ENCODE results near the gene ABCD3. TPM values are rescaled to one million over a fixed set of nuclear protein-coding genes. Genes with fewer than 3 reads are reported as not detected.

ABCD3 gene
- total RNA-seq, 6 experiments from 2014 or later = 54.9 to 94.0 (median 65.6) TPM

- intact Hi-C loops (cut with DNase I) = no loop called here
- no peak for ATAC-seq
Observed at GRCh38 chr1:94468708-94469107, 50.5 kb downstream of the ABCD3 start.

GRCh38 chr1:94471271-94471670, 53.1 kb downstream of the ABCD3 start:
- WGBS (ENCODE audit: insufficient coverage, low coverage, low lambda C conversion rate, missing lambda C conversion rate) = 57% methylated on average over 2 of the region's 2 CpGs

More at GRCh38 chr1:94468708-94469107, 50.5 kb downstream of the ABCD3 start:
- H3K27me3 ChIP-seq = no peaks in the 10 kb centered on the region
- H3K27ac ChIP-seq = no peak overlapping the region
- peaks cover 0 to 17% (median 7%) of the 10 kb centered on the region in 4 donors for H3K36me3 ChIP-seq
- no peak overlapping the region for H3K4me3 ChIP-seq
- H3K4me1 ChIP-seq = no peaks in the 10 kb centered on the region
- TF ChIP-seq POLR2A (IDR thresholded peaks at IDR 0.05) = no peak
- no peak for TF ChIP-seq CTCF (IDR thresholded peaks at IDR 0.05)
- H3K9me3 ChIP-seq = no peaks in the 10 kb centered on the region
- DNase-seq = no peak

DNA sequence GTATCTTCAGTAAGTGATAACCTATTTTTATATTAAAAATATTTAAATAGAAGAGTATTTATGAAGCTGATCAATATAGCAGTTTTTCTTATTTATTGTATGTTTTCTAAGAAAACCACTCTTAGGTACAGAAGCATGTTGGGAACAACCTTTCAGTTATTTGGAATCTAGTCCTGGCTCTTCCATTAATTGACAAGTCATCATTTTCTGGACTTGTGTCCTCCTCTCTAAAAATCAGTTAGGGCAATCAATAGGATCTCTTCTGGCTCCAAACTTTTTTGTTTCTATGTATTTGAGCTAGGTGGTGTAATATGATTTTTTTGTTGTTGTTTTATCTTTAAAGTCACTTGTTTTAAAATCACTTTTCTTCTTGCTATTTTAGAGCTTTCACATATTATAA, 57.0 kb downstream of the ABCD3 start:
- Histone ChIP-seq H3K4me1 (peaks cover 0 to 12% (median 0%) of the 10 kb centered on the region in 4 donors), H3K4me3 (no peak overlapping the region), H3K27me3 (no peaks in the 10 kb centered on the region), H3K9me3 (no peaks in the 10 kb centered on the region), H3K36me3 (peaks cover 0 to 9% (median 6%) of the 10 kb centered on the region in 4 donors), H3K27ac (no peak overlapping the region)
- intact Hi-C loops (cut with DNase I) = no loop called here
- ATAC-seq (peak in 1 of 4 donors; percentile 39), DNase-seq (no peak)
- no peak for TF ChIP-seq CTCF (IDR thresholded peaks at IDR 0.05)
- no peak for TF ChIP-seq POLR2A (IDR thresholded peaks at IDR 0.05)

More at GRCh38 chr1:94471271-94471670, 53.1 kb downstream of the ABCD3 start:
- Histone ChIP-seq H3K4me1 (peaks cover 0 to 12% (median 0%) of the 10 kb centered on the region in 4 donors), H3K9me3 (no peaks in the 10 kb centered on the region), H3K27me3 (no peaks in the 10 kb centered on the region), H3K27ac (no peak overlapping the region), H3K36me3 (peaks cover 0 to 12% (median 2%) of the 10 kb centered on the region in 4 donors), H3K4me3 (no peak overlapping the region)
- no peak for TF ChIP-seq POLR2A (IDR thresholded peaks at IDR 0.05)
- no peak for TF ChIP-seq CTCF (IDR thresholded peaks at IDR 0.05)
- intact Hi-C loops (cut with DNase I) = no loop called here
- ATAC-seq (no peak), DNase-seq (no peak)

DNA sequence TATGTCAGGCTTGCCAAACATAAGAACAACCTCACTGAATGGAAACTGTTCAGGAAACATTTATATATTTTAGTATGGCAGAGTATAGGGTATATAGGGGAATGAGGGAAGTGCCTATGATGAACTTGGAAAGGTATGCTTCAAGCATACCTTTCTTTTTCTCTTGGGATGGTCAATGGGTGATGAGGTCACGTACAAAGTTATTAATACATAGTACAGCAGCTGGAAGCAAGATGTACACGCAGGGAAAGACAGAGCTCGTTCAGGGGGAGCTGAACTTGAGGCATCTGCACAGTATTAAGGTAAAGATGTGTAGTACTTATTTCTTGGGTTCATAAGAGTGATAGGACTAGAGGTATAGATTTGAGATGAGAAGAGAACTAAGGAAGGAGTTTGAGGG, 61.5 kb downstream of the ABCD3 start:
- DNase-seq (no peak), ATAC-seq (no peak)
- TF ChIP-seq POLR2A (IDR thresholded peaks at IDR 0.05) (no peak), CTCF (IDR thresholded peaks at IDR 0.05) (no peak)
- WGBS (ENCODE audit: insufficient coverage, low coverage, low lambda C conversion rate, missing lambda C conversion rate) = 84% methylated on average over 3 of the region's 3 CpGs
- H3K27ac ChIP-seq = no peak overlapping the region
- H3K36me3 ChIP-seq = peaks cover 0 to 22% (median 11%) of the 10 kb centered on the region in 4 donors
- no peak overlapping the region for H3K4me3 ChIP-seq
- intact Hi-C loops (cut with DNase I) = no loop called here
- H3K4me1 ChIP-seq = peaks cover 0 to 8% (median 0%) of the 10 kb centered on the region in 4 donors
- no peaks in the 10 kb centered on the region for H3K9me3 ChIP-seq
- no peaks in the 10 kb centered on the region for H3K27me3 ChIP-seq

GRCh38 chr1:94481473-94481933, 63.3 kb downstream of the ABCD3 start:
- Histone ChIP-seq H3K9me3 (no peaks in the 10 kb centered on the region), H3K4me1 (no peaks in the 10 kb centered on the region), H3K36me3 (peaks cover 0 to 19% (median 10%) of the 10 kb centered on the region in 4 donors), H3K4me3 (no peak overlapping the region), H3K27me3 (no peaks in the 10 kb centered on the region), H3K27ac (no peak overlapping the region)
- intact Hi-C loops (cut with DNase I) = no loop called here
- ATAC-seq (peak; percentile 95 to 98 (median 96)), DNase-seq (peak in 1 of 3 donors; percentile 46)
- WGBS (ENCODE audit: insufficient coverage, low coverage, low lambda C conversion rate, missing lambda C conversion rate) = 19% methylated on average over 4 of the region's 4 CpGs
- TF ChIP-seq POLR2A (IDR thresholded peaks at IDR 0.05) (no peak), CTCF (IDR thresholded peaks at IDR 0.05) (peak; percentile 61 to 81 (median 77))

Data from right lobe of liver (tissue), 6 donors.